HepG2 (cell line): ENCODE data around the gene PEX3. TPM values are rescaled to one million over a fixed set of nuclear protein-coding genes. Genes with fewer than 3 reads are reported as not detected.
A peak's percentile ranks its signal among the peaks of the same experiment; 100 is the strongest.

ENCODE experiments used
- ATAC-seq: fragments of 200-7000 bp; cut with Tn5 transposase; 3 replicates; pipeline ENCODE4 v1.9.1; 2020; ENCODE audit warnings: mild to moderate bottlenecking, moderate library complexity
- BruUV-seq: library from RNA; stranded (reverse); fragments of 400-500 nt; replicated peaks from 2 replicates; lab custom pipeline; 2021; lab: Mats Ljungman, UMichigan
- CTCF ChIA-PET: fragments of 300-600 bp; formaldehyde crosslinking; extraction: SDS; loops from one replicate; lab custom pipeline; 2021; ENCODE audit warnings: low total read pairs, inconsistent platforms, low intra/inter-chr PET ratio; lab: Yijun Ruan, JAX
- POLR2A ChIA-PET: fragments of 350-600 bp; sonication (Branson Sonifier 250); formaldehyde crosslinking; loops from one replicate; lab custom pipeline; 2020; ENCODE audit warnings: antibody characterized with exemption, inconsistent platforms; lab: Yijun Ruan, JAX
- DNase-seq: peaks from one replicate; pipeline ENCODE4 v3.0.0-alpha.2; 2015; ENCODE audit warnings: low spot score
- FAIRE-seq: peaks from 3 replicates; lab custom pipeline; 2011; peaks lifted over from hg19 to GRCh38; lab: Jason Lieb, UNC
- H2AFZ ChIP-seq: one replicate; pipeline ENCODE4 v1.6.1; 2011; ENCODE audit warnings: low read length, inconsistent platforms
- H3K27ac ChIP-seq: fragments of 300-600 bp; 3 replicates; pipeline ENCODE4 v1.8.0; 2011; ENCODE audit warnings: mixed run types, mild to moderate bottlenecking, mixed read lengths, low read length, inconsistent platforms; ENCODE audit not compliant: insufficient read depth; ENCODE audit errors: extremely low read length
- H3K27me3 ChIP-seq, 2 experiments: fragments of 200-600 bp in 1 of 2; 2 replicates in 1 of 2; 3 replicates in 1 of 2; pipeline versions ENCODE4 v1.6.0 to v1.8.0; 2011; ENCODE audit warnings: low read length in 2 of 2, mild to moderate bottlenecking in 2 of 2, moderate library complexity in 2 of 2, inconsistent platforms in 1 of 2; ENCODE audit not compliant: insufficient read depth in 2 of 2, control insufficient read depth in 1 of 2
- H3K36me3 ChIP-seq, 2 experiments: fragments of 200-600 bp in 1 of 2; replicated peaks in 1 of 2; 2 replicates in 1 of 2; 3 replicates in 1 of 2; pipeline versions ENCODE4 v1.5.1 to v1.8.0; 2011; ENCODE audit warnings: low read length in 2 of 2, inconsistent platforms in 1 of 2; ENCODE audit not compliant: insufficient read depth in 2 of 2, control insufficient read depth in 1 of 2
- H3K4me1 ChIP-seq: 2 replicates; pipeline ENCODE4 v1.5.1; 2012; ENCODE audit warnings: low read length, inconsistent platforms; ENCODE audit not compliant: insufficient read depth
- H3K4me2 ChIP-seq: 2 replicates; pipeline ENCODE4 v1.6.0; 2011; ENCODE audit warnings: low read depth, low read length, inconsistent platforms
- H3K4me3 ChIP-seq, 3 experiments: fragments of 200-600 bp in 1 of 3; sonication (generic), shearing (Covaris generic) in 1 of 3; replicated peaks in 1 of 3; 2 replicates each; pipeline ENCODE4 v1.5.1; 2011 to 2016; ENCODE audit warnings: low read length in 3 of 3, inconsistent platforms in 2 of 3, low read depth in 2 of 3, mild to moderate bottlenecking in 2 of 3, control low read depth in 1 of 3, mixed read lengths in 1 of 3; ENCODE audit not compliant: insufficient read depth in 1 of 3
- H3K79me2 ChIP-seq: one replicate; pipeline ENCODE4 v1.6.1; 2011; ENCODE audit warnings: low read length, inconsistent platforms; ENCODE audit not compliant: insufficient read depth
- H3K9ac ChIP-seq: 2 replicates; pipeline ENCODE4 v1.6.0; 2011; ENCODE audit warnings: mild to moderate bottlenecking, low read depth, low read length, inconsistent platforms; ENCODE audit not compliant: insufficient read depth
- H3K9me3 ChIP-seq: 2 replicates; pipeline ENCODE4 v1.5.1; 2012; ENCODE audit warnings: mild to moderate bottlenecking, low read length
- H4K20me1 ChIP-seq: 2 replicates; pipeline ENCODE4 v1.6.0; 2011; ENCODE audit warnings: inconsistent platforms, mild to moderate bottlenecking, low read length, moderate library complexity; ENCODE audit not compliant: insufficient read depth
- CHCHD3 ChIP-seq: sonication (generic); formaldehyde crosslinking; IDR thresholded peaks from 2 replicates; pipeline ENCODE4 v1.8.0; 2022; ENCODE audit warnings: mild to moderate bottlenecking, missing genetic modification reagents, moderate library complexity
- PAX8 ChIP-seq: sonication (generic); formaldehyde crosslinking; IDR thresholded peaks from 2 replicates; pipeline ENCODE4 v1.8.0; 2022; ENCODE audit warnings: mild to moderate bottlenecking, missing genetic modification reagents, borderline replicate concordance
- SALL1 ChIP-seq: sonication (generic); formaldehyde crosslinking; IDR thresholded peaks from 2 replicates; pipeline ENCODE4 v1.8.0; 2022; ENCODE audit warnings: mild to moderate bottlenecking, missing genetic modification reagents
- STAG1 ChIP-seq: sonication (generic); formaldehyde crosslinking; IDR thresholded peaks from 2 replicates; pipeline ENCODE4 v1.4.0; 2020; ENCODE audit warnings: missing genetic modification reagents
- ZBTB4 ChIP-seq: sonication (generic); formaldehyde crosslinking; IDR thresholded peaks from 2 replicates; pipeline ENCODE4 v1.4.0; 2020; ENCODE audit warnings: missing genetic modification reagents, mild to moderate bottlenecking, borderline replicate concordance
- ZNF274 ChIP-seq: sonication (generic); formaldehyde crosslinking; IDR thresholded peaks from 2 replicates; pipeline ENCODE4 v1.5.1; 2020; ENCODE audit warnings: mild to moderate bottlenecking, missing genetic modification reagents
- ZNF556 ChIP-seq: sonication (generic); formaldehyde crosslinking; IDR thresholded peaks from 2 replicates; pipeline ENCODE4 v1.4.0; 2020; ENCODE audit warnings: mild to moderate bottlenecking, missing genetic modification reagents, borderline replicate concordance
- ZNF564 ChIP-seq: sonication (generic); formaldehyde crosslinking; IDR thresholded peaks from 2 replicates; pipeline ENCODE4 v1.8.1; 2023; ENCODE audit warnings: mild to moderate bottlenecking, missing genetic modification reagents
- ZNF777 ChIP-seq: sonication (generic); formaldehyde crosslinking; IDR thresholded peaks from 2 replicates; pipeline ENCODE4 v1.4.0; 2020; ENCODE audit warnings: missing genetic modification reagents
- WGBS: methylation state at CpG from one replicate; pipeline ENCODE4 v1.1.6; 2017; ENCODE audit warnings: low lambda C conversion rate; 5-methylcytosine and 5-hydroxymethylcytosine counted together
- in situ Hi-C: cut with HindIII; loops from 2 replicates; pipeline ENCODE4 v1.10.0; 2017; ENCODE audit warnings: low pct_unique_long_range_greater_than_20kb; ENCODE audit not compliant: extremely low pct_ligation_motif_present
- intact Hi-C: fragments of 100-400 bp; cut with micrococcal nuclease; formaldehyde crosslinking; loops from one replicate; pipeline ENCODE4 v1.10.0; 2022; ENCODE audit not compliant: unreplicated experiment
- polyA plus RNA-seq, 8 experiments: library from polyadenylated mRNA; depleted of rRNA in 3 of 8; stranded (reverse) in 7 of 8; unstranded in 1 of 8; fragments of >200 nt; fragmentation: Illumina TruSeq in 4 of 8; extraction: Trizol in 4 of 8; gene quantifications; 2 replicates each; pipeline versions ENCODE4 v1.2.1 to v1.2.3, GENCODE V29; 2011 to 2016; ENCODE audit warnings: low read depth in 4 of 8, missing spikeins in 1 of 8, mixed read lengths in 1 of 8; ENCODE audit not compliant: insufficient read depth in 1 of 8
- total RNA-seq, 5 experiments: library from RNA; depleted of rRNA; stranded (reverse); fragments of >200 nt; fragmentation: Illumina TruSeq; extraction: Trizol; gene quantifications; 2 replicates each; pipeline ENCODE4 v1.2.3, GENCODE V29; 2016; ENCODE audit warnings: low read depth in 1 of 5
- TF ChIP-seq, protein P1 (sequence below): sonication (generic); formaldehyde crosslinking; IDR thresholded peaks from 2 replicates; pipeline ENCODE4 v1.4.0; 2020; ENCODE audit warnings: mild to moderate bottlenecking, missing genetic modification reagents

The PEX3 gene
- total and polyA plus RNA-seq, 2 of the 13 experiments (the other 11 are each of a cell fraction or from before 2014, with no cell fraction given) = 30.9 to 40.8 TPM

DNA sequence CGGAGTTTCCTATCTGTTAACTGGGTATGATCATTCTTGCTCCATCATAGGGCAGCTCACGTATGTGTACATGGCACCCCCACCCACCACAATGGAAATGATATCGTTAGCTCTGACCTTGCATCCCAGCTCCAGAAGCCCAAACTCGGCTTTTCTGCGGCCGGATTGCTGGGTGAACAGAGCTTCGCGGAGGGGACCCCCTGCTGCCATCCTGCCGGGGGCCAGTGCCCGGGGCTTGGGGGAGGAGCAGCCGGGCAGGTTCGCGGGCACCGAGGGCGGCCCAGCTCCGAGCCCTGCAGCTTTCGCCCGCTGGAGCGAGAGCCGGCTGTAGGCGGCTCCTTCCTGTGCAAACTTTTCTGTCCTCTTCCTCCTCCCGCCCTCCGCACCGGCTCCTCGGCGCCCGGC lies 85.9 kb downstream of the PEX3 start (continued):
- TF ChIP-seq ZNF274 (CRISPR knock-in tag) = 0 out of 2 replicates have a peak, but pooled peaks have one; percentile 26
- peak; percentile 36; the same call in 1 of the 2 replicates for TF ChIP-seq ZNF777 (CRISPR knock-in tag)
- TF ChIP-seq, all 625 proteins: peak for 21

- no TSS peak for BruUV-seq
- peak overlapping the region; percentile 55 for H3K9ac ChIP-seq
- H3K4me2 ChIP-seq = peak overlapping the region; percentile 96
- POLR2A ChIA-PET = interaction anchor here (0.6 to 3.1 kb wide), 6 partner anchors 9 to 306 kb away, joined by 3 to 38 read pairs (median 6); partner anchors contain the start of genes FUCA2 and LTV1
- peaks cover 32% of the 10 kb centered on the region for H3K4me1 ChIP-seq
- H4K20me1 ChIP-seq = no peaks in the 10 kb centered on the region
- FAIRE-seq = peak; percentile 55
- WGBS = under 1% methylated on average over 26 of the region's 103 CpGs
- peaks cover 0 to 25% of the 10 kb centered on the region in 2 experiments; a peak in 4 of 5 replicates for H3K27me3 ChIP-seq
- H3K9me3 ChIP-seq = no peaks in the 10 kb centered on the region
- in situ Hi-C loops = no loop called here
- DNase-seq = peak; percentile 38
- ATAC-seq = peak; percentile 82
- H3K36me3 ChIP-seq = no peaks in the 10 kb centered on the region
- H3K4me3 ChIP-seq = peak overlapping the region; percentile 68 to 80 (median 69)
- intact Hi-C loops = loop anchor here (1.0 kb wide), 1 partner anchor 26 kb away; the partner anchor contains the start of gene FUCA2
- H3K79me2 ChIP-seq = no peaks in the 10 kb centered on the region
- H3K27ac ChIP-seq = no peak overlapping the region
- peak overlapping the region; percentile 97 for H2AFZ ChIP-seq
- CTCF ChIA-PET = interaction anchor here (1.2 kb wide), 1 partner anchor 24 kb away, joined by 3 read pairs; no protein-coding TSS in a partner anchor
- TF ChIP-seq, protein P1, sequence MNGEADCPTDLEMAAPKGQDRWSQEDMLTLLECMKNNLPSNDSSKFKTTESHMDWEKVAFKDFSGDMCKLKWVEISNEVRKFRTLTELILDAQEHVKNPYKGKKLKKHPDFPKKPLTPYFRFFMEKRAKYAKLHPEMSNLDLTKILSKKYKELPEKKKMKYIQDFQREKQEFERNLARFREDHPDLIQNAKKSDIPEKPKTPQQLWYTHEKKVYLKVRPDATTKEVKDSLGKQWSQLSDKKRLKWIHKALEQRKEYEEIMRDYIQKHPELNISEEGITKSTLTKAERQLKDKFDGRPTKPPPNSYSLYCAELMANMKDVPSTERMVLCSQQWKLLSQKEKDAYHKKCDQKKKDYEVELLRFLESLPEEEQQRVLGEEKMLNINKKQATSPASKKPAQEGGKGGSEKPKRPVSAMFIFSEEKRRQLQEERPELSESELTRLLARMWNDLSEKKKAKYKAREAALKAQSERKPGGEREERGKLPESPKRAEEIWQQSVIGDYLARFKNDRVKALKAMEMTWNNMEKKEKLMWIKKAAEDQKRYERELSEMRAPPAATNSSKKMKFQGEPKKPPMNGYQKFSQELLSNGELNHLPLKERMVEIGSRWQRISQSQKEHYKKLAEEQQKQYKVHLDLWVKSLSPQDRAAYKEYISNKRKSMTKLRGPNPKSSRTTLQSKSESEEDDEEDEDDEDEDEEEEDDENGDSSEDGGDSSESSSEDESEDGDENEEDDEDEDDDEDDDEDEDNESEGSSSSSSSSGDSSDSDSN = peak; percentile 84
- TF ChIP-seq ZBTB4 (no peak), CHCHD3 (no peak), STAG1 (0 out of 2 replicates have a peak, but pooled peaks have one; percentile 28), PAX8 (CRISPR knock-in tag) (no peak; the same call in 1 of the 2 replicates), ZNF564 (CRISPR knock-in tag) (no peak), SALL1 (CRISPR knock-in tag) (peak; percentile 17; the same call in 1 of the 2 replicates), ZNF556 (CRISPR knock-in tag) (peak; percentile 46; the same call in 1 of the 2 replicates)
These were observed 86.5 kb downstream of the PEX3 start for GRCh38 chr6:143536866-143537691.
